ENCODE measurements around the gene BACE1-AS. TPM values are rescaled to one million over a fixed set of nuclear protein-coding genes. Genes with fewer than 3 reads are reported as not detected.

The BACE1-AS gene
- total and polyA plus RNA-seq, 4 donors, result 6.3 to 24.7 (median 15.8) TPM

GRCh38 chr11:117300283-117300663 lies 9.1 kb downstream of the BACE1-AS start:
- Histone ChIP-seq H3K27me3 (ENCODE audit: control insufficient read depth, insufficient read depth, low read length) (no peaks in the 10 kb centered on the region), H3K4me3 (ENCODE audit: low read depth, low read length) (no peak overlapping the region), H3K36me3 (ENCODE audit: control insufficient read depth, insufficient read depth, low read length) (peaks cover 24% of the 10 kb centered on the region), H3K9me3 (ENCODE audit: control insufficient read depth, insufficient read depth, low read length) (no peaks in the 10 kb centered on the region), H3K27ac (ENCODE audit: low read depth, low read length) (no peak overlapping the region), H3K4me1 (ENCODE audit: control insufficient read depth, insufficient read depth, low read length) (peaks cover 20% of the 10 kb centered on the region)
- WGBS (ENCODE audit: insufficient coverage), result 9% methylated on average over 14 of the region's 17 CpGs
- DNase-seq (ENCODE audit: low read depth in 4 of 6, low spot score in 6 of 6), result peak in 2 of 6 donors; percentile 12 to 54

- no peaks in the 10 kb centered on the region for H3K9me3 ChIP-seq (ENCODE audit: control insufficient read depth, insufficient read depth, low read length)
- H3K27me3 ChIP-seq (ENCODE audit: control insufficient read depth, insufficient read depth, low read length), result no peaks in the 10 kb centered on the region
- DNase-seq (ENCODE audit: low read depth in 4 of 6, low spot score in 6 of 6), result no peak
- no peak overlapping the region for H3K27ac ChIP-seq (ENCODE audit: low read depth, low read length)
- no peak overlapping the region for H3K4me3 ChIP-seq (ENCODE audit: low read depth, low read length)
- peaks cover 21% of the 10 kb centered on the region for H3K36me3 ChIP-seq (ENCODE audit: control insufficient read depth, insufficient read depth, low read length)
- peaks cover 18% of the 10 kb centered on the region for H3K4me1 ChIP-seq (ENCODE audit: control insufficient read depth, insufficient read depth, low read length)
- WGBS (ENCODE audit: insufficient coverage), result 79% methylated on average over 5 of the region's 5 CpGs
These were observed 9.6 kb downstream of the BACE1-AS start for GRCh38 chr11:117300773-117301172.

- WGBS (ENCODE audit: insufficient coverage), result 83% methylated on average over 6 of the region's 7 CpGs
These were observed 11.1 kb downstream of the BACE1-AS start for GRCh38 chr11:117302228-117302627.

GRCh38 chr11:117303101-117303500 lies 12.0 kb downstream of the BACE1-AS start:
- no peak overlapping the region for H3K27ac ChIP-seq (ENCODE audit: low read depth, low read length)
- DNase-seq (ENCODE audit: low read depth in 4 of 6, low spot score in 6 of 6), result no peak
- WGBS (ENCODE audit: insufficient coverage), result 61% methylated on average over 4 of the region's 4 CpGs

More at GRCh38 chr11:117302228-117302627, 11.1 kb downstream of the BACE1-AS start:
- Histone ChIP-seq H3K9me3 (ENCODE audit: control insufficient read depth, insufficient read depth, low read length) (no peaks in the 10 kb centered on the region), H3K27me3 (ENCODE audit: control insufficient read depth, insufficient read depth, low read length) (no peaks in the 10 kb centered on the region), H3K4me1 (ENCODE audit: control insufficient read depth, insufficient read depth, low read length) (peaks cover 18% of the 10 kb centered on the region), H3K27ac (ENCODE audit: low read depth, low read length) (no peak overlapping the region), H3K36me3 (ENCODE audit: control insufficient read depth, insufficient read depth, low read length) (peaks cover 23% of the 10 kb centered on the region), H3K4me3 (ENCODE audit: low read depth, low read length) (no peak overlapping the region)
- no peak for DNase-seq (ENCODE audit: low read depth in 4 of 6, low spot score in 6 of 6)

GRCh38 chr11:117303646-117304315 lies 12.6 kb downstream of the BACE1-AS start:
- Histone ChIP-seq H3K4me1 (ENCODE audit: control insufficient read depth, insufficient read depth, low read length) (peaks cover 18% of the 10 kb centered on the region), H3K27ac (ENCODE audit: low read depth, low read length) (no peak overlapping the region), H3K4me3 (ENCODE audit: low read depth, low read length) (no peak overlapping the region), H3K9me3 (ENCODE audit: control insufficient read depth, insufficient read depth, low read length) (no peaks in the 10 kb centered on the region), H3K36me3 (ENCODE audit: control insufficient read depth, insufficient read depth, low read length) (peaks cover 24% of the 10 kb centered on the region), H3K27me3 (ENCODE audit: control insufficient read depth, insufficient read depth, low read length) (no peaks in the 10 kb centered on the region)
- DNase-seq (ENCODE audit: low read depth in 4 of 6, low spot score in 6 of 6), result no peak
- WGBS (ENCODE audit: insufficient coverage), result 84% methylated on average over 2 of the region's 5 CpGs

More at GRCh38 chr11:117303101-117303500, 12.0 kb downstream of the BACE1-AS start:
- Histone ChIP-seq H3K36me3 (ENCODE audit: control insufficient read depth, insufficient read depth, low read length) (peaks cover 24% of the 10 kb centered on the region), H3K4me3 (ENCODE audit: low read depth, low read length) (no peak overlapping the region), H3K4me1 (ENCODE audit: control insufficient read depth, insufficient read depth, low read length) (peaks cover 18% of the 10 kb centered on the region), H3K27me3 (ENCODE audit: control insufficient read depth, insufficient read depth, low read length) (no peaks in the 10 kb centered on the region), H3K9me3 (ENCODE audit: control insufficient read depth, insufficient read depth, low read length) (no peaks in the 10 kb centered on the region)

GRCh38 chr11:117305145-117305544 lies 14.0 kb downstream of the BACE1-AS start:
- WGBS (ENCODE audit: insufficient coverage), result 96% methylated on average over 3 of the region's 3 CpGs
- Histone ChIP-seq H3K4me1 (ENCODE audit: control insufficient read depth, insufficient read depth, low read length) (peaks cover 7% of the 10 kb centered on the region), H3K27ac (ENCODE audit: low read depth, low read length) (no peak overlapping the region), H3K9me3 (ENCODE audit: control insufficient read depth, insufficient read depth, low read length) (no peaks in the 10 kb centered on the region), H3K27me3 (ENCODE audit: control insufficient read depth, insufficient read depth, low read length) (no peaks in the 10 kb centered on the region), H3K4me3 (ENCODE audit: low read depth, low read length) (no peak overlapping the region), H3K36me3 (ENCODE audit: control insufficient read depth, insufficient read depth, low read length) (peaks cover 18% of the 10 kb centered on the region)
- no peak for DNase-seq (ENCODE audit: low read depth in 4 of 6, low spot score in 6 of 6)

- WGBS (ENCODE audit: insufficient coverage), result 89% methylated on average over 7 of the region's 7 CpGs
- H3K4me3 ChIP-seq (ENCODE audit: low read depth, low read length), result no peak overlapping the region
- no peak overlapping the region for H3K27ac ChIP-seq (ENCODE audit: low read depth, low read length)
- no peak for DNase-seq (ENCODE audit: low read depth in 4 of 6, low spot score in 6 of 6)
- H3K4me1 ChIP-seq (ENCODE audit: control insufficient read depth, insufficient read depth, low read length), result peaks cover 5% of the 10 kb centered on the region
- no peaks in the 10 kb centered on the region for H3K27me3 ChIP-seq (ENCODE audit: control insufficient read depth, insufficient read depth, low read length)
- no peaks in the 10 kb centered on the region for H3K9me3 ChIP-seq (ENCODE audit: control insufficient read depth, insufficient read depth, low read length)
- peaks cover 22% of the 10 kb centered on the region for H3K36me3 ChIP-seq (ENCODE audit: control insufficient read depth, insufficient read depth, low read length)
These were observed 18.2 kb downstream of the BACE1-AS start for GRCh38 chr11:117309310-117309709.

GRCh38 chr11:117313091-117313490 lies 21.9 kb downstream of the BACE1-AS start:
- 94% methylated on average over 4 of the region's 5 CpGs for WGBS (ENCODE audit: insufficient coverage)
- H3K4me1 ChIP-seq (ENCODE audit: control insufficient read depth, insufficient read depth, low read length), result peaks cover 27% of the 10 kb centered on the region
- no peak overlapping the region for H3K27ac ChIP-seq (ENCODE audit: low read depth, low read length)
- H3K4me3 ChIP-seq (ENCODE audit: low read depth, low read length), result no peak overlapping the region
- no peaks in the 10 kb centered on the region for H3K27me3 ChIP-seq (ENCODE audit: control insufficient read depth, insufficient read depth, low read length)
- H3K9me3 ChIP-seq (ENCODE audit: control insufficient read depth, insufficient read depth, low read length), result no peaks in the 10 kb centered on the region
- no peak for DNase-seq (ENCODE audit: low read depth in 4 of 6, low spot score in 6 of 6)
- peaks cover 14% of the 10 kb centered on the region for H3K36me3 ChIP-seq (ENCODE audit: control insufficient read depth, insufficient read depth, low read length)

- WGBS (ENCODE audit: insufficient coverage), result 83% methylated on average over 11 of the region's 14 CpGs
- Histone ChIP-seq H3K4me1 (ENCODE audit: control insufficient read depth, insufficient read depth, low read length) (peaks cover 27% of the 10 kb centered on the region), H3K27ac (ENCODE audit: low read depth, low read length) (no peak overlapping the region), H3K4me3 (ENCODE audit: low read depth, low read length) (no peak overlapping the region), H3K9me3 (ENCODE audit: control insufficient read depth, insufficient read depth, low read length) (no peaks in the 10 kb centered on the region), H3K27me3 (ENCODE audit: control insufficient read depth, insufficient read depth, low read length) (no peaks in the 10 kb centered on the region), H3K36me3 (ENCODE audit: control insufficient read depth, insufficient read depth, low read length) (peaks cover 14% of the 10 kb centered on the region)
- DNase-seq (ENCODE audit: low read depth in 4 of 6, low spot score in 6 of 6), result no peak
These were observed 23.0 kb downstream of the BACE1-AS start for GRCh38 chr11:117313828-117314768.
